GM12891 (cell line): Measurements from ENCODE around the gene GM2A.

Source experiments
- POLR2A ChIP-seq: IDR thresholded peaks from 2 replicates; pipeline ENCODE4 v1.6.1; 2011; ENCODE audit warnings: low read depth, low read length, control low read depth
- POLR2AphosphoS5 ChIP-seq: IDR thresholded peaks from 2 replicates; pipeline ENCODE4 v1.6.1; 2011; ENCODE audit warnings: low read depth, low read length, control low read depth
- TAF1 ChIP-seq: IDR thresholded peaks from 2 replicates; pipeline ENCODE4 v1.6.1; 2011; ENCODE audit warnings: low read depth, low read length, control low read depth

GRCh38 chr5:151278845-151279244 is 25.9 kb downstream of the GM2A start:
- no peak for TF ChIP-seq POLR2AphosphoS5
- no peak for TF ChIP-seq POLR2A
- no peak for TF ChIP-seq TAF1
